GM23248 (cell line): ENCODE measurements around the gene CTNNA3.

ENCODE experiments used
- EZH2 ChIP-seq: fragments of 200-600 bp; sonication (generic); IDR thresholded peaks from 2 replicates; pipeline ENCODE4 v1.6.1; 2018; ENCODE audit warnings: antibody characterized with exemption, mild to moderate bottlenecking; ENCODE audit not compliant: insufficient read depth, poor library complexity, severe bottlenecking
- EZH2phosphoT487 ChIP-seq: fragments of 200-600 bp; sonication (generic); IDR thresholded peaks from 2 replicates; pipeline ENCODE4 v1.6.1; 2018; ENCODE audit warnings: antibody characterized with exemption, moderate library complexity, mild to moderate bottlenecking, low read depth; ENCODE audit not compliant: insufficient read depth

GRCh38 chr10:67045404-67045803, 650.6 kb downstream of the CTNNA3 start:
- TF ChIP-seq EZH2 (no peak), EZH2phosphoT487 (no peak)
